ENCODE results near the gene ITGB4.

DNA sequence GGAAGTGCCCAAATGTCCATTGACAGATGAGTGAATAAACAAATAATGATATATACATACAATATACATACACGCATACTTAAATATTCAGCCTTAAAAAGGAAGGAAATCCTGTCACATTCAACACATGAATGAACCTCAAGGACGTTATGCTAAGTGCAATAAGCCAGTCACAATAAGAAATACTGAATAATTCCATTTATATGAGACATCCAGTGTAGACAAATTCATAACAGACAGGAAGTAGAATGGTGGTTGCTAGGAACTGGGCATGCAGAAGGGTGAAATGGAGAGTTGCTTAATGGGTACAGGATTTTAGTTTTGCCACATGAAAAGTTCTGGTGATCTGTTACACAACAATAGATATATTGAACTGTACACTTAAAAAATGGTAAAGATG lies 8.8 kb upstream of the ITGB4 start:
- TF ChIP-seq, protein P1, sequence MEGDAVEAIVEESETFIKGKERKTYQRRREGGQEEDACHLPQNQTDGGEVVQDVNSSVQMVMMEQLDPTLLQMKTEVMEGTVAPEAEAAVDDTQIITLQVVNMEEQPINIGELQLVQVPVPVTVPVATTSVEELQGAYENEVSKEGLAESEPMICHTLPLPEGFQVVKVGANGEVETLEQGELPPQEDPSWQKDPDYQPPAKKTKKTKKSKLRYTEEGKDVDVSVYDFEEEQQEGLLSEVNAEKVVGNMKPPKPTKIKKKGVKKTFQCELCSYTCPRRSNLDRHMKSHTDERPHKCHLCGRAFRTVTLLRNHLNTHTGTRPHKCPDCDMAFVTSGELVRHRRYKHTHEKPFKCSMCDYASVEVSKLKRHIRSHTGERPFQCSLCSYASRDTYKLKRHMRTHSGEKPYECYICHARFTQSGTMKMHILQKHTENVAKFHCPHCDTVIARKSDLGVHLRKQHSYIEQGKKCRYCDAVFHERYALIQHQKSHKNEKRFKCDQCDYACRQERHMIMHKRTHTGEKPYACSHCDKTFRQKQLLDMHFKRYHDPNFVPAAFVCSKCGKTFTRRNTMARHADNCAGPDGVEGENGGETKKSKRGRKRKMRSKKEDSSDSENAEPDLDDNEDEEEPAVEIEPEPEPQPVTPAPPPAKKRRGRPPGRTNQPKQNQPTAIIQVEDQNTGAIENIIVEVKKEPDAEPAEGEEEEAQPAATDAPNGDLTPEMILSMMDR (IDR thresholded peaks at IDR 0.05), result no peak
- no peak for TF ChIP-seq EZH2 (IDR thresholded peaks at IDR 0.05)
- TF ChIP-seq EZH2phosphoT487 (IDR thresholded peaks at IDR 0.05), result no peak

Measured in neural progenitor cell (in vitro differentiated cells).